ENCODE results near the gene TLR5. TPM values are rescaled to one million over a fixed set of nuclear protein-coding genes. Genes with fewer than 3 reads are reported as not detected.

The TLR5 gene
- polyA plus RNA-seq, 3 donors = 5.3 to 6.4 (median 5.8) TPM

GRCh38 chr1:223075834-223076233 is 67.2 kb downstream of the TLR5 start:
- no peak for DNase-seq (ENCODE audit: low read depth in 3 of 3, low spot score in 2 of 3)

DNA sequence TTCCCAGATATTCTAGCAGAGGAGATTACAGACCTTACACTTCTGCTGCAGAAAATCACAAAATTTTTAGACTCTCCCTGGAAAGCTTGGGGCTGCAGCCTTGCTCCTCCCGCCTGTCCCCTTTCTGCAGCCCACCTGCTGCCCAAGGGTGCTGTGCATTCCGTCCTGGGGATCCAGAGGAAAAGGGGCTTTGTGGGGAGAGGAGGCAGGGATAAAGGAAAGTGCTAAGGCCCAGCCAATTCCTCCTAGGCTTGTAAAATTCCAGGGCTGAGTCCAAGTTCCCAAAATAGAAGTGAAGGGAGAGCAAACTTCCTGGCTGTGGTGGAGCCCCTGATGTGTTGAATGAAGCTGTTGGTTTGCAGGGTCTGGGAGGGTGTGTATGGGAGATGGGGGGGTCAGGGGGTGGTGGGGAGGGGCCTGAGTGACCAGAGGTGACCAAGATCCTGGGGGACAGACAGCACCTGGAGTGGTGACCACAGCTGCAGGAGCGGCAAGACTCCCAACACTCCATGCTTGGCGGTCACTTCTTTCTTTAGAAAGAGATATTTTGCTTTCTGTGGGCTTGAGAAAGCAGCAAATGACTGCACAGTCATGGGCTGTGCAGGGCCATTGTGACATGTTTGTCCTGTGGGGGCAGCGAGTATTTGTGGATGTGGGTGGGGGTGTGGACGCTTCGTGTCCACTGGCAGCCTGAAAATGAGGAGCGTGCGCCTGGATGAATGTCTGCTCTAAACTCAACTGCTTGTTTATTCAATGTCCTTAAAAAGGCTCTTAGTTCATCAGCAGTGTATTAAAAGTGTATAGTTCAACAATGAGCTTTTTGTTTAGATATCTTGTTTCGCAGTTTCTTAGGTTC is 68.4 kb downstream of the TLR5 start:
- no peak for DNase-seq (ENCODE audit: low read depth in 3 of 3, low spot score in 2 of 3)

GRCh38 chr1:223068900-223069665 is 74.0 kb downstream of the TLR5 start:
- no peak for DNase-seq (ENCODE audit: low read depth in 3 of 3, low spot score in 2 of 3)

DNA sequence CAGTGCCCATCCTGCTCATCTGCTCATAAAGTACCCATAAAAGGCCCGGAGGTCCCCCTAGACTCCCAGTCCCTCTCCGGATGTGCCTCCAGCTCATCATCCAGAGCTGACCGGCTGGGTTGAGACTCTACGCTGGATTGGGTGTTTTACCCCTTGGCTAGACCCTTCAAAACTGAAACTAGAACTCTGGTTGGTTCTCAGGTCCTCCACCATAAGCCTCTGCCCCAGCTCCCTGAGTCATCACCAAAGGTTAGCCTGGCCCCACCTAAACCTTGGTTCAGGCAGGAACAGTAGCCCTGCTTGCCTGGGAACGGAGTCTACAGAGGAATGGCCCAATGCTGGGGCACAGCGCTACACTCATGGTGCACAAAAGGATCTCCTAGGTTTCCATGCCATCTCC is 75.1 kb downstream of the TLR5 start:
- DNase-seq (ENCODE audit: low read depth in 3 of 3, low spot score in 2 of 3) = no peak

DNA sequence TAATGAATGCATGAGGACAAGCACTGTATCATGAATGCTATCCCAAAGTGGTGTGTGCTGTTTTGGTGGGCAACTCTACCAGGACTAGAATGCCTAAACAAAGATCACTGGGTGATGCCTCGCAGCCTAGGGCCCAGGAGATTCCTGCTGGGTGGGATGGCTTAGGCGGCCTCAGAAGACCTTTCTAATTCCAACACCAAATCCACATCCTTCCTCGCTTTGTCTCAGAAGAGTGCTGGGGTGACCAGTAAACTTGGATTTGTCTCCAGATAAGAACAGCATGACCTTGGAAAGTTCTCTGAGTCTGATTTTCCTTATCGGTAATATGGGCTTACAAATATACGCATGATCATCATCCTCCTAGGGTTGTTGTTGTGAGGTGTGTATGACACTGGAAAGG is 76.6 kb downstream of the TLR5 start:
- no peak for DNase-seq (ENCODE audit: low read depth in 3 of 3, low spot score in 2 of 3)

- DNase-seq (ENCODE audit: low read depth in 3 of 3, low spot score in 2 of 3) = no peak
These were observed 80.9 kb downstream of the TLR5 start for GRCh38 chr1:223062177-223062576.

DNA sequence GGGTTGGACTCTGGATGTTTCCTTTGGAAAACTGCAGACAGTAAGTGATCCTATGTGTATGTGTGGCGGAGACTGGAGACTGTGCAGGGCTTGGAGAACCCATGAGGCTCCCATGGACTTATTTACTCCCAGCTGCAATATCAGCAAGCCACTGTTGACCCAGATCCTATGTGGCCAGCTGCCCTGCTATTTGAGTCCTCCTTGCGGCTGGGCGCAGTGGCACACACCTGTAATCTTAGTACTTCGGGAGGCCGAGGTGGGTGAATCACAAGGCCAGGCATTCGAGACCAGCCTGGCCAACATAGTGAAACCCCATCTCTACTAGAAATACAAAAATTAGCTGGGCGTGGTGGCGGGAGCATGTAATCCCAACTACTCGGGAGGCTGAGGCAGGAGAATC is 83.5 kb downstream of the TLR5 start:
- no peak for DNase-seq (ENCODE audit: low read depth in 3 of 3, low spot score in 2 of 3)

Other genes with a start within 250 kb of the TLR5 start
- 10 to 100 TPM; 14.8 to 19.4 (median 16.6) TPM for gene SUSD4, start 220.9 kb upstream of the TLR5 start, polyA plus RNA-seq (ENCODE audit: insufficient read length in 3 of 3)

Measured in right renal cortex interstitium (tissue), 3 donors.